NCI-H524 (cell line): Measurements from ENCODE around the gene USP19.

Experiments
- DNase-seq, 2 experiments: peaks; one replicate each; lab custom pipeline; 2025; lab: John Stamatoyannopoulos, UW

The USP19 gene

GRCh38 chr3:49120438-49121131 is at the start of gene USP19:
Gene USP19, minus strand, starts transcription at chr3:49120823. Its CDS starts 1,678 bp downstream, at chr3:49119145.
- DNase-seq, result peak; percentile 73 to 90

GRCh38 chr3:49166752-49167556 is 46.3 kb upstream of the USP19 start:
- no peak for DNase-seq

- DNase-seq, result peak; percentile 36 to 56
Observed at GRCh38 chr3:49165771-49166751, 45.4 kb upstream of the USP19 start, which contains the start of gene CCDC71. Gene CCDC71, minus strand, starts transcription at chr3:49166331. Its CDS starts 2,123 bp downstream, at chr3:49164208.

- no peak for DNase-seq
Observed at GRCh38 chr3:49164983-49165720, 44.5 kb upstream of the USP19 start.

- DNase-seq, result no peak
Observed at GRCh38 chr3:49163609-49164008, 43.0 kb upstream of the USP19 start.

- DNase-seq, result no peak
Observed at GRCh38 chr3:49162751-49163419, 42.3 kb upstream of the USP19 start.

- DNase-seq, result no peak
Observed at GRCh38 chr3:49161808-49162530, 41.3 kb upstream of the USP19 start.

- no peak for DNase-seq
Observed at GRCh38 chr3:49161197-49161596, 40.6 kb upstream of the USP19 start.

- DNase-seq, result no peak
Observed at GRCh38 chr3:49158792-49159191, 38.2 kb upstream of the USP19 start.

- DNase-seq, result peak in 1 of 2 experiments; percentile 37
Observed at GRCh38 chr3:49158103-49158709, 37.6 kb upstream of the USP19 start.

- no peak for DNase-seq
Observed at GRCh38 chr3:49157289-49157688, 36.7 kb upstream of the USP19 start.

- DNase-seq, result no peak
Observed at GRCh38 chr3:49153349-49153912, 32.8 kb upstream of the USP19 start.

GRCh38 chr3:49151610-49152009 is 31.0 kb upstream of the USP19 start:
- DNase-seq, result no peak

GRCh38 chr3:49148159-49148558 is 27.5 kb upstream of the USP19 start:
- DNase-seq, result no peak

- DNase-seq, result no peak
Observed at GRCh38 chr3:49140080-49140479, 19.5 kb upstream of the USP19 start.

- DNase-seq, result no peak
Observed at GRCh38 chr3:49135499-49135898, 14.9 kb upstream of the USP19 start.

- DNase-seq, result no peak
Observed at GRCh38 chr3:49134471-49135265, 14.0 kb upstream of the USP19 start.

GRCh38 chr3:49133226-49133951 is 12.8 kb upstream of the USP19 start:
- DNase-seq, result peak; percentile 77 to 85
